ENCODE results near the gene CTBP1. TPM values are rescaled to one million over a fixed set of nuclear protein-coding genes. Genes with fewer than 3 reads are reported as not detected.
A peak's percentile ranks its signal among the peaks of the same experiment; 100 is the strongest.

The CTBP1 gene
- total and polyA plus RNA-seq, 2 of the 8 experiments (the other 6 are each of a cell fraction or from before 2014, with no cell fraction given) = 128 to 185 TPM

- TF ChIP-seq CBX8 (IDR thresholded peaks at IDR 0.05; ENCODE audit: borderline replicate concordance, low read depth, low read length) (no peak), RBBP5 (IDR thresholded peaks at IDR 0.05; ENCODE audit: borderline replicate concordance, low read depth, low read length) (no peak; the same call in 1 of the 2 replicates), YY1 (IDR thresholded peaks at IDR 0.05; ENCODE audit: low read depth, low read length) (no peak; the same call in 1 of the 2 replicates), SIX5 (IDR thresholded peaks at IDR 0.05; ENCODE audit: low read depth, low read length) (no peak), GABPA (IDR thresholded peaks at IDR 0.05; ENCODE audit: borderline replicate concordance, insufficient read depth, low read length) (0 out of 2 replicates have a peak, but pooled peaks have one; percentile 55), BCL11A (IDR thresholded peaks at IDR 0.05; ENCODE audit: low read depth in 2 of 2, low read length in 2 of 2) (no peak), E2F6 (IDR thresholded peaks at IDR 0.05) (peak; percentile 49), SUZ12 (IDR thresholded peaks at IDR 0.05; ENCODE audit: low read length) (no peak), KDM4A (IDR thresholded peaks at IDR 0.05; ENCODE audit: low read depth, low read length, severe bottlenecking) (peak; percentile 62), PHF8 (conservative IDR thresholded peaks at IDR 0.05; ENCODE audit: low read depth, low read length) (peak; percentile 81)
These were observed 309 bp upstream of the CTBP1 start (continued) for GRCh38 chr4:1249148-1249730.
